Breast epithelium (tissue), 3 donors: ENCODE results near the gene CHMP4A.

Experiments used
- POLR2A ChIP-seq: fragments of 450-650 bp; IDR thresholded peaks from one replicate; pipeline ENCODE4 v1.6.1; 2016; ENCODE audit warnings: antibody characterized with exemption, mild to moderate bottlenecking, moderate library complexity
- TF ChIP-seq, protein P1 (sequence below), 3 donors: fragments of 450-650 bp; IDR thresholded peaks; one replicate each; pipeline ENCODE4 v1.5.1; 2016 to 2017; ENCODE audit warnings: antibody characterized with exemption in 3 of 3, mild to moderate bottlenecking in 3 of 3, moderate library complexity in 3 of 3

- TF ChIP-seq, protein P1, sequence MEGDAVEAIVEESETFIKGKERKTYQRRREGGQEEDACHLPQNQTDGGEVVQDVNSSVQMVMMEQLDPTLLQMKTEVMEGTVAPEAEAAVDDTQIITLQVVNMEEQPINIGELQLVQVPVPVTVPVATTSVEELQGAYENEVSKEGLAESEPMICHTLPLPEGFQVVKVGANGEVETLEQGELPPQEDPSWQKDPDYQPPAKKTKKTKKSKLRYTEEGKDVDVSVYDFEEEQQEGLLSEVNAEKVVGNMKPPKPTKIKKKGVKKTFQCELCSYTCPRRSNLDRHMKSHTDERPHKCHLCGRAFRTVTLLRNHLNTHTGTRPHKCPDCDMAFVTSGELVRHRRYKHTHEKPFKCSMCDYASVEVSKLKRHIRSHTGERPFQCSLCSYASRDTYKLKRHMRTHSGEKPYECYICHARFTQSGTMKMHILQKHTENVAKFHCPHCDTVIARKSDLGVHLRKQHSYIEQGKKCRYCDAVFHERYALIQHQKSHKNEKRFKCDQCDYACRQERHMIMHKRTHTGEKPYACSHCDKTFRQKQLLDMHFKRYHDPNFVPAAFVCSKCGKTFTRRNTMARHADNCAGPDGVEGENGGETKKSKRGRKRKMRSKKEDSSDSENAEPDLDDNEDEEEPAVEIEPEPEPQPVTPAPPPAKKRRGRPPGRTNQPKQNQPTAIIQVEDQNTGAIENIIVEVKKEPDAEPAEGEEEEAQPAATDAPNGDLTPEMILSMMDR (IDR thresholded peaks at IDR 0.05) = no peak
- no peak for TF ChIP-seq POLR2A
Observed at GRCh38 chr14:24178399-24179178, 34.7 kb downstream of the CHMP4A start.
